ENCODE results near the gene CFAP92.
A peak's percentile ranks its signal among the peaks of the same experiment; 100 is the strongest.

The CFAP92 gene, protein sequence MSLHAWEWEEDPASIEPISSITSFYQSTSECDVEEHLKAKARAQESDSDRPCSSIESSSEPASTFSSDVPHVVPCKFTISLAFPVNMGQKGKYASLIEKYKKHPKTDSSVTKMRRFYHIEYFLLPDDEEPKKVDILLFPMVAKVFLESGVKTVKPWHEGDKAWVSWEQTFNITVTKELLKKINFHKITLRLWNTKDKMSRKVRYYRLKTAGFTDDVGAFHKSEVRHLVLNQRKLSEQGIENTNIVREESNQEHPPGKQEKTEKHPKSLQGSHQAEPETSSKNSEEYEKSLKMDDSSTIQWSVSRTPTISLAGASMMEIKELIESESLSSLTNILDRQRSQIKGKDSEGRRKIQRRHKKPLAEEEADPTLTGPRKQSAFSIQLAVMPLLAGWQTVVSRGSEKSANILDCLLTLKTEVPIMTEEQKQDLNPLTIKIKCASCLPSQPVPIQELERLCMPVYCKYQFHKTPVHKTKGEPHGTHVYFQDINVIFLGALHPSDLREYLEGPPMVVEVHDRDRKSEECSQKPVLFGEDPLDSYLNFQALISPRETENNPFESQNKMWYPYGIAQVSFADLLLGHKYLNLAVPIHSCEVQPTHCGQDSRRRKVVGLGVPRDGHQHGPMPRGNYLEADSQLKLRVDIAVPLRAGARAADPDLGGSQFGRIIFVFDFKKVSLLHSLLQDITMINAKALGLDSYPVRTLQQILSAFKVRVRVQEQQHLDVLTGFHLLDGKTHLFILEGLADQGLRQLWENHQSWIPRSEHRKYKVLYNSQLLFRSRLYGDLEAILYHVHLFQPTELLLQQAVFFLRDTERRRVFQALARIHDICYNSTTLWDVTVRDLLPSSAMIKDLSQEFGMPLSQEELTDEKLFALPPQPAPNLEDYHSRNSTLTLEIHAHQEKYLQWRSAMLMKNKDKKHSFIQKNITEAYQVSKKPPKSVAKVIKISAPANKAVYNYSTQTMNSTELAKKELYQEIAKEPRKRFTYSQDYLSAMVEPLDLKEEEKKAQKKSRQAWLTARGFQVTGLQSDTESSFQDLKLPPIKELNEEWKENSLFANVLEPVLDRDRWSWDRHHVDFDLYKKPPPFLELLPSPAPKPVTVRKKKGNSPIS

GRCh38 chr3:128993461-128994172 lies at the start of gene CFAP92:
TSS of gene CFAP92 (minus strand) at chr3:128994076. CDS start at chr3:128993304, 772 bp downstream.
- DNase-seq: peak; percentile 74

DNA sequence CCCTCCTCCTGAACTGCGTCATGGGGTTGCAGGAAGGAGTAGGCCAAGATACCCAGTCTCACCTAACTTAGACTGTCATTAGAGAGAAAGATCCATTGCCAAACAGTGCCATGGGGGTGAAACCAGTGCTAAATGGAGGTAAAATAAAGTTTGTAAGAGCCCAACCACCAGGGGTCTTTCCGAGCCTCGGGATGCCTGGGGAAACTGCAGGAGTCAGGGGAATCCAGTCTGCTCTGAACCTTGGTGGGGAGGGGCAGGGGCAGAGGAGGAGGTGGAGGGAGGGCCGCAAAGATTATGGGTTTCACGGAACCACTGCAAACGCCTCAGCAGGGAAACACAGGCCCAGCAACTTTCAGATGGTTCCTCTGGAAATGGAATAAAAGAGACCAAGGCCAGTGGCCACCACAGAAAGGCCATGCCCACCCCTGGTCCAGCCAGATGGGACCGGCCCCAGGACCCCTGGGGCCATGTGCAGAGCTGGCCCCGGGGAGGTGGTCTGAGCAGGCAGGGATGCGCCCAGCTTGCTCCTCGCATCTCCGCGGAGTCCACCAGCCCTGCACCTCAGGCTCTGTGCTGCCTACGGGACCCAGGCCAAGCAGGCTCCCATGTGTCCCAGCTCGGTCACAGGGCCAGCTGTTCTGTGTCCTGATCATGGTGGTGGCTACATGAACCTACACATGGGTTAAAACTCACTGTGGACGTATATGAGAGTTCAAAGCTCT lies 46.9 kb upstream of the CFAP92 start:
- DNase-seq: no peak

DNA sequence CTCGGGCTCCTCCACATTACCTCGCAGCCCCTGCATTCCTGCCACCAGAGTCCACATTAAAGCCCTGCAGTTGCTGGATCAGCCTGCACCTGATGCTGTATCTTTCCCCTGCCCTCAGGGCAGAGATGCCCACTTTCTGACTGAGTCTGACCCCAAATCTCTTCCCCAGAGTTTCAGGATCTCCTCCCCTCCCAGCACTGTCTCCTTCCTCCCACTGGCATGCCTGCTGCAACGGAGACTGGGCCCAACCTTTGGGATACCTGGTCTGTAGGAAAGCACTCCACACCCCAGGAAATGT lies 46.1 kb upstream of the CFAP92 start:
- no peak for DNase-seq

- DNase-seq: no peak
These were observed 45.6 kb upstream of the CFAP92 start for GRCh38 chr3:129039271-129040038.

- no peak for DNase-seq
These were observed 44.4 kb upstream of the CFAP92 start for GRCh38 chr3:129038121-129038855.

GRCh38 chr3:129037093-129037419 lies 43.2 kb upstream of the CFAP92 start:
- no peak for DNase-seq

GRCh38 chr3:129036222-129037092 lies 42.6 kb upstream of the CFAP92 start:
- no peak for DNase-seq

- DNase-seq: no peak
These were observed 41.7 kb upstream of the CFAP92 start for GRCh38 chr3:129035360-129036221.

DNA sequence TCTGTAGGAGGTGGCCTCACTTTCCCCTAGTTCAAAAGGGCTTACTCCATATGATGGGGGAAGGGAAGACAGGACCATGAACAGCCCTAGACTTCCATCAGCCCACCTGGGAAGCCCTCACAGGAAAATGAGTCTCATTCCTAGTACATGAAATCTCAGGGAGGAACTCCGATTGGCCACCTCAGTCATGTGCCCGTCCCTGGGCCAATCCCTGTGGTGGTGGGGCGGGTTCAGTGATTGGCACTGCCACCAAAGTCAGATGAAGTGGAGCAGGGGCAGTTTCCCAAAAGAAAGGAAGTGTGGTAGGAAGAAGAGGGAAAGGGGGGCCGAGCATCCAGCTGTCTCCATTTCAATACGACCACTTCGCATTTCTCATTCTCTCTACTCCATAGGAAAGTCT lies 40.8 kb upstream of the CFAP92 start:
- no peak for DNase-seq

DNA sequence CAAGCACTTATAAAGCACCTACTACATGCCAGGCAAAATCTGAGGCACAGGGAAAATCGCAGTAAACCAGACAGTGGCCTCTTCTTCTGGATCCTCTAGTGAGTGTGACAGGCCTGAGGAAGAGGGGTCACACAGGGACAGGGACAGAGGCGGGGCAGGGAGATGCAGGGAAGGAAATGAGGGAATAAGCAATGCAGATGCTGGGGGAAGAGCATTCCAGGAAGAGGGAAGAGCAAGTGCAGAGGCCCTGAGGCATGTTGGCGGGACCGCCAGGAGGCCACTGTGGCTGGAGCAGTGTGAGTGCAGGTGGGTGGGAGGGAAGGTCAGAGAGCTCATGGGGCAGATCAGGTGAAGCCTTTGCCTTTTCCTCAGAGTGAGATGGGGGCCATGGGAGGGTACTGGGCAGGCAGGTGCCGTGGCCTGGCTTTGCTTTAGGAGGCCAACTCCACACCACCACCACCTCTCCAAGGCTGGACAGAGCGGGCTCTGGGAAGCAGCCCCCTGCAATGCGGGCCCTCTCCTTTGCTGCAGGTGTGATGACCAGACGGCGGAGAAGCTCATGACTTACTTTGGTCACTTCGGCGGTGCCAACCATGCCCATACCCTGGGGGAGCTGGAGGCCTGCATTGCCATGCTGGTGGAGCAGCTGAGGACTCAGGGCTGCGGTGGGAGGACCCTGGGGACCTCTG lies 39.9 kb upstream of the CFAP92 start:
- no peak for DNase-seq

- no peak for DNase-seq
These were observed 39.3 kb upstream of the CFAP92 start for GRCh38 chr3:129033151-129033550.

- DNase-seq: no peak
These were observed 38.8 kb upstream of the CFAP92 start for GRCh38 chr3:129032716-129033115.

DNA sequence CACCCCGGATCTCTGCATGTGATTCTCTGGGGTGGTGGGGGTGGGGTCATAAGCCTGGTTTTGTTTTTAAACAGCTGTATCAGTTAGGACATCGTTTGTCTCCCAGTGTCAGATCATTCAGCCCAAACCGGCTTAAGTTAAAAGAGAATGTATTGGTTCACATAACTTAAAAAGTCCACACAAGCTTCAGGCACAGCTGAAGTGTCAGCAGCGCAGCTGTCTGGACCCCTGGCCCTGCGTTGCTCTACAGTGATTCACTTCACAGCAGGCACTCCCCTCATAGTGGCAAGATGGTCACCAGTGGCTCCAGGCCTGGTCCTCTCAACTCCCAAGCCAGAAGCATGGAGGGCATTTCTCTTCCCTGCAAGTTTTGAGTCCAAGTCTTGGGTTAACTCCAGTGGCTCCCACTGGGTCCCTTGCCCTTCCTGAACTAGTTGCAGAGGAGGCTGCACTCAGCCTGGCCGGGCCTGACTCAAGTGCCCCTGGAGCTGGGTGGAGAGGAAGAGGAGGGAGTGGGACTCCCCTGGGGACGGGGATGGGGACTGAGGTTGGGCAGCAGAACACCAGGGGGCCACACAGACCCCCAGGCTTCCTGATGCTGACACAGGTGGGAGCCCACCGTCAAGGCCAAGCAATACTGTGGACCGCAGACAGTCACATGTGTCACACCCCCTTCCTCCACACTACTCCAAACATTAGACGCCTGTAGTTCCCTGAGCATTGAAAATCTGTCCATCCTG lies 37.8 kb upstream of the CFAP92 start:
- DNase-seq: no peak

- DNase-seq: no peak
These were observed 36.7 kb upstream of the CFAP92 start for GRCh38 chr3:129030611-129031010.

GRCh38 chr3:129028866-129029265 lies 35.0 kb upstream of the CFAP92 start:
- no peak for DNase-seq

- no peak for DNase-seq
These were observed 33.6 kb upstream of the CFAP92 start for GRCh38 chr3:129027544-129027880.

DNA sequence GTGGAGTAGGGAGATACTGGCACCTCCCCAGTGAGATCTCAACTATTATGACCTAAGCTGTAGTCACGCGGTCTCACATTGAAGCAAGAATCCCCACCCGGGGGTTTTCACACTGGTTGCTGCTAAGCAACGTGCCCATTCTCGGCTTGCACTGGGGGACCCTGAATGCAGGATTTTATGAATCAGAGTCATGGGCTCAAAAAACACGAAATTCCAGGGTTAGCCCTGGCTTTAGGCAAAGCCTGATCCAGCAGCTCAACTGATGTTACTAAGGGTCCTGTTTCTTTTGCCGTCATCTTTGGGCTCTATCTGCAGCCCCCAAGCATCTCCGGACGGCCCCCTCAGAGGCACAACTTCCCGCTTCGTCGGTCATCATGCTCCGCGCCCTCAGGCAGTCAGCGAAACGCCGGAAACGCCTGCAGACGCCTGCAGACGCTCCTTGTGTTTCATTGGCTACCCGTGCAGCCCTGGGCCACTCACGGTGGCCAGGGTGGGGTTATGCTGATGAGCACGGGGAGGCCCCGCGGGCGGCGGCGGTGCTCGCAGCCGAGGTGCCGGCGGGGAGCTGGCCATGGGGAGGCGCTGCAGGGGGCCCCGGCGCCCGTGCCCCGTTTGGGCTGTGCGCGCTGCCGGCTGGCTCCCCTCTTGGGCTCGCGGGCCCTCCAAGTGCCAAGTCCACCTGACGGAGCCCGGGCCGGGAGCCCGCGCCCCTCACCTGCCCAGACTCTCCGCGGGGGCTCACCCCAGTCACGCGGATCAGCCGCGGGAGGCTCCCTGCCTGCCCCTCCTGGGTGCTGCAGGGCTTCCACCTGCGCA lies 33.1 kb upstream of the CFAP92 start:
- peak; percentile 55 for DNase-seq

Measured in kidney glomerular epithelial cell (primary cell).